GM10248 (cell line): ENCODE data around the gene GSTA4.

Experiments
- CTCF ChIA-PET: fragments of 300-600 bp; sonication (Branson Sonifier 250); formaldehyde crosslinking; extraction: SDS; loops from one replicate; lab custom pipeline; 2021; ENCODE audit warnings: antibody characterized with exemption; lab: Yijun Ruan, JAX
- POLR2A ChIA-PET: fragments of 350-650 bp; sonication (Branson Sonifier 250); formaldehyde crosslinking; extraction: SDS; loops from one replicate; lab custom pipeline; 2020; ENCODE audit warnings: antibody characterized with exemption; lab: Yijun Ruan, JAX
- DNase-seq: peaks from one replicate; pipeline ENCODE4 v3.0.0; 2012; ENCODE audit errors: extremely low spot score
- CTCF ChIP-seq: IDR thresholded peaks from 2 replicates; pipeline ENCODE4 v1.5.1; 2012; ENCODE audit warnings: mild to moderate bottlenecking, low read depth; ENCODE audit errors: extremely low read depth, missing control alignments, control extremely low read depth

The GSTA4 gene

GRCh38 chr6:52995089-52995912 is at the start of gene GSTA4:
GSTA4 (minus strand) TSS chr6:52995284; CDS start chr6:52994243, 1,041 bp downstream.
- TF ChIP-seq CTCF = peak; percentile 62
- DNase-seq = peak; percentile 92
- ChIA-PET POLR2A (interaction anchor here (0.7 kb wide), 1 partner anchor 354 kb away, joined by 3 read pairs; the partner anchor contains the start of gene ELOVL5), CTCF (interaction anchor here (0.7 to 4.8 kb wide), 23 partner anchors 10 to 595 kb away, joined by 3 to 77 read pairs (median 4); partner anchors contain the start of gene FBXO9)

- no peak for DNase-seq
- ChIA-PET POLR2A (no interaction called here), CTCF (interaction anchor here (1.1 kb wide), 1 partner anchor 10 kb away, joined by 3 read pairs; no protein-coding TSS in a partner anchor)
- TF ChIP-seq CTCF = no peak
These were observed 49.5 kb upstream of the GSTA4 start for GRCh38 chr6:53044572-53044971.

GRCh38 chr6:53044071-53044470 is 49.0 kb upstream of the GSTA4 start:
- no peak for DNase-seq
- ChIA-PET POLR2A (no interaction called here), CTCF (interaction anchor here (1.0 to 2.3 kb wide), 5 partner anchors 10 to 66 kb away, joined by 3 to 9 read pairs (median 3); no protein-coding TSS in a partner anchor)
- no peak for TF ChIP-seq CTCF

GRCh38 chr6:53043581-53043980 is 48.5 kb upstream of the GSTA4 start:
- ChIA-PET POLR2A (no interaction called here), CTCF (interaction anchor here (0.9 to 2.3 kb wide), 6 partner anchors 10 to 66 kb away, joined by 3 to 9 read pairs (median 3); no protein-coding TSS in a partner anchor)
- no peak for TF ChIP-seq CTCF
- no peak for DNase-seq

GRCh38 chr6:53042112-53042511 is 47.0 kb upstream of the GSTA4 start:
- ChIA-PET POLR2A (interaction anchor here (0.5 kb wide), 1 partner anchor 17 kb away, joined by 6 read pairs; no protein-coding TSS in a partner anchor), CTCF (interaction anchor here (1.1 to 2.3 kb wide), 5 partner anchors 9 to 96 kb away, joined by 3 to 9 read pairs (median 4); partner anchors contain the start of gene GSTA4)
- DNase-seq = no peak

More at GRCh38 chr6:53042112-53042511, 47.0 kb upstream of the GSTA4 start:
- TF ChIP-seq CTCF = no peak
